Fibroblast of skin of left biceps (primary cell): ENCODE data around the gene KCNG2.

Experiments
- DNase-seq, 2 experiments: peaks; one replicate each; pipeline ENCODE4 v3.0.0-alpha.2; 2013; ENCODE audit warnings: low read depth in 2 of 2

Gene KCNG2

DNA sequence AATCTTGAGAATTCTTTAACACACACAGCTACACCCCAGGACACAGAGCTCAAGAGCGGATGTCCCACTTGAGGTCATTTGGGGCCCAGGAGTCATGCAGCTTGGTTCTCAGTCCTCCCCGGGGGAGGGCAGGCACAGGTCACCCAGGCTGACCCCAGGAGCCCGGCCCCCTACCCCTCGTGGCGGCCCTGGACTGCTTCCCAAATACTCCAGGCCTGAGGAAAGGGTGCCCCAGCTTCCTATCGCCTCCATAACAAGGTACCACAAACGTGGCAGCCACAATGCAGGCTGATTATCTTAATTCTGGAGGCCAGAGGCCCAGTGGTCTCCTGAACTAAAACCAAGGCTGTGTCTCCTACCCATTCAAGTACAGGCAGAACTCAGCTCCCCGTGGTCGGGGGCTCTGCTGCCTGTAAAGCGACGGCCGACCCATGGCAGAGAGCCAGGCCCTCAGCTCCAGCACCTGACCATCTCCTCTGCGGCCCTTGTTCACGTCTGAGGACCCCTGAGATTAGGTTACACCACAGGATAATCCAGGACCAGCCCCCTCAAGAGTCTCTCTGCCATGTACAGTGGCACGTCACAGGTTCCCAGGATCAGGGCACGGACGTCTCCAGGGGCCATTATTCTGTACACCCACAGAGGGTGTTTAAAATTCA is 143.2 kb downstream of the KCNG2 start:
- DNase-seq = no peak

- DNase-seq = no peak
Measured at GRCh38 chr18:79941473-79942119, 143.9 kb downstream of the KCNG2 start.

- no peak for DNase-seq
Measured at GRCh38 chr18:79942211-79942610, 144.5 kb downstream of the KCNG2 start.

DNA sequence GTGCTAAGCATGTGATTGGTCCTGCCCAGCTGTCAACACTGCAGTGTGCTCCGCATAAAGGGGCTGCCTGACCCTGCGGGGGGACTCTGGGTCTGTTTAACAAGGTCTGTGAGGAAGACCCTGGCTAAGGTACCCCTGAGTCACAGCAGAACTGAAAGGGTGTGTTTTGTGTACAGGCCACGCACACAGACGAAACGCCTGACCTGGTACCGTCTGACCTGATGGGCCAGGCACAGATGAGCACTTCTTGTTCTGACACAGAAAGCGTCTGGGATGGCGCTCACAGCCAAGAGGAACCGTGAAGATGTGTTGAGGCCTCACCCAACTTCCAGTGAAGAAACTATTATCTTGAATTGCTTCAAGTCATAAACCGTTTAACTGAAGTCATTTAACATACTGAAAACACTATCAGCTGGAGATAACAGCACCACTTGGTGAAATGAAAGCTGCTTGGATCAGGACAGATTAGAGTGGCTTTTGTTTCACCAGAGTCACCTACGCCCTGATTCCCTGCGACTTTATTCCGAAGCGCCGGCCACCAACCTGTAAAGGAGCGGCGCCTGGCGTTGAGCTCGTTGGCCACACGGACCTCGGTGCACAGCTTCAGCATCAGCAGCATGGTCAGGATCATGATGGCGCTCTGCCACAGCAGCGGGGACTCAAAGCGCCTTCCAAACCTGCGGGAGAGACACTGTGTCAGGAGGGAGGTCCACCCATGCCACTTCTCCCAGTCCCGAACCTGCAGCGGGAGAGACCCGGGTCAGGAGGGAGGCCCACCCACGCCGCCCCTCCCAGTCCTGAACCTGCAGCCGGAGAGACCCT is 145.3 kb downstream of the KCNG2 start:
- no peak for DNase-seq

GRCh38 chr18:79943608-79944125 is 145.9 kb downstream of the KCNG2 start:
- DNase-seq = no peak

- no peak for DNase-seq
Measured at GRCh38 chr18:79944126-79944731, 146.5 kb downstream of the KCNG2 start.

GRCh38 chr18:79944746-79945117 is 147.0 kb downstream of the KCNG2 start:
- no peak for DNase-seq

DNA sequence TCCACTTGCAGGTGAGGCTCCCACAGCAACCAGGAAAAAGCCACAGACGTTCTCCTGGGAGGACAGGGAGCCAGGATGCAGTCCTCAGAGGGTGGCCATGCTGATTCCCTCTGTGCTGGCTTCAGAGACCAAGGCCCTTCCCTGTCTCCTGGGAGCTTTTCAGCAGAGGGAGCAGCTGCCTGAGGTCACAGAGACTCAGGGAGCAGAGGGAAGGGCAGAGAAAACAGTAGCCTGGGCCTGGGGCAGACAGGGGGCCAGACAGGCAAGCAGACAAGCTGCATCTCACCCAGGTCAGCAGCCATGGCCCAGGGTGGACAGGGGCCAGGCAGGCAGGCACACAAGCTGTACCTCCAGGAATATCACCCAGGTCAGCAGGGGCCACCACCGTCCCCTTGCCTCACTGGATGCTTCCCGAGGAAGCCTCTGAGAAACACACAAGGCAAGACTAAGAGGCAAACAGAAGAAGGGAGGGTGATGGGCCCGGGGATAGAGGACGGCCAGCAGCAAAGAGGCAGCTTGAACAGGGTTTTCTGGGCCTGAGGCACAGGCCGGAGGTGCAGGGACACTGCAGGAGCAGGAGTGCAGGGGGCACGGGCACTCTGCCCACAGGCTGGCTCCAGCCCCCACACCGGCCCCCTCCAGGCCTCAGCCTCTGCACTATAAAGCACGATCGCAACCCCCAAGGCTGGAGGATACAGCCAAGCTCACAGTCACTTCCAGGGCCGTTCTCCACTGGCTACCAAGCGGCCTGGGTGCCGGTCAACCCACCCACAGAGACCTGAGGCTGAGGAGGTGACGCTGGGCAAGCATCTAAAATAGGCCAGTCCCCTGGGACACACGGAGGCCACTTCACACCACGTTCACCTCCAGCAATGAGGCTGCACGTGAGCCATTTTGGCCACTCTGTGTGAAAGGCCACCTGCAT is 147.6 kb downstream of the KCNG2 start:
- no peak for DNase-seq

- DNase-seq = no peak
Measured at GRCh38 chr18:79947054-79947755, 149.5 kb downstream of the KCNG2 start.

GRCh38 chr18:79947881-79948610 is 150.3 kb downstream of the KCNG2 start:
- no peak for DNase-seq

- no peak for DNase-seq
Measured at GRCh38 chr18:79948719-79949411, 151.1 kb downstream of the KCNG2 start.
